ENCODE data around the gene TDRKH. TPM values are rescaled to one million over a fixed set of nuclear protein-coding genes. Genes with fewer than 3 reads are reported as not detected.

The TDRKH gene
- total and polyA plus RNA-seq, 2 of the 13 experiments (the other 11 are each of a cell fraction or from before 2014, with no cell fraction given) = 3.9 to 5.4 TPM

GRCh38 chr1:151839457-151840403, 49.4 kb upstream of the TDRKH start, which contains the start of gene C2CD4D (continued):
- no peak for TF ChIP-seq ZNF639 (CRISPR knock-in tag; conservative IDR thresholded peaks at IDR 0.05)
- no peak for TF ChIP-seq ZNF136 (CRISPR knock-in tag; IDR thresholded peaks at IDR 0.05; ENCODE audit: low read depth)
- TF ChIP-seq ZNF354B (CRISPR knock-in tag; IDR thresholded peaks at IDR 0.05) = no peak
- no peak for TF ChIP-seq KLF12 (CRISPR knock-in tag; IDR thresholded peaks at IDR 0.05; ENCODE audit: borderline replicate concordance)
- TF ChIP-seq RFXANK (CRISPR knock-in tag; IDR thresholded peaks at IDR 0.05) = no peak
- no peak for TF ChIP-seq ZBTB40 (IDR thresholded peaks at IDR 0.05)
- TF ChIP-seq ZBTB40 (CRISPR knock-in tag; IDR thresholded peaks at IDR 0.05) = 0 out of 2 replicates have a peak, but pooled peaks have one; percentile 41
- no peak for TF ChIP-seq MBNL3 (CRISPR knock-in tag; conservative IDR thresholded peaks at IDR 0.05)
- TF ChIP-seq RARG (CRISPR knock-in tag; IDR thresholded peaks at IDR 0.05; ENCODE audit: low read depth) = no peak
- TF ChIP-seq IRX3 (CRISPR knock-in tag; IDR thresholded peaks at IDR 0.05; ENCODE audit: borderline replicate concordance, low read depth) = no peak
- no peak for TF ChIP-seq ZNF879 (CRISPR knock-in tag; IDR thresholded peaks at IDR 0.05)
- no peak for TF ChIP-seq ZC3H13 (CRISPR knock-in tag; IDR thresholded peaks at IDR 0.05)
- TF ChIP-seq ZNF563 (CRISPR knock-in tag; IDR thresholded peaks at IDR 0.05) = 0 out of 2 replicates have a peak, but pooled peaks have one; percentile 38
- no peak for TF ChIP-seq CCAR2 (optimal IDR thresholded peaks at IDR 0.05; ENCODE audit: low read depth, low read length)
- TF ChIP-seq THAP7 (CRISPR knock-in tag; IDR thresholded peaks at IDR 0.05) = no peak
- TF ChIP-seq ZSCAN20 (CRISPR knock-in tag; IDR thresholded peaks at IDR 0.05; ENCODE audit: borderline replicate concordance) = no peak
- no peak for TF ChIP-seq SATB2 (CRISPR knock-in tag; IDR thresholded peaks at IDR 0.05)
- TF ChIP-seq ZNF530 (CRISPR knock-in tag; IDR thresholded peaks at IDR 0.05; ENCODE audit: low read depth) = no peak
- TF ChIP-seq RFXAP (CRISPR knock-in tag; IDR thresholded peaks at IDR 0.05; ENCODE audit: borderline replicate concordance) = no peak
